Measurements from ENCODE around the gene TXNRD2. TPM values are rescaled to one million over a fixed set of nuclear protein-coding genes. Genes with fewer than 3 reads are reported as not detected.

Gene TXNRD2
- total RNA-seq, 1 experiment from 2014 or later, result 19.7 TPM

DNA sequence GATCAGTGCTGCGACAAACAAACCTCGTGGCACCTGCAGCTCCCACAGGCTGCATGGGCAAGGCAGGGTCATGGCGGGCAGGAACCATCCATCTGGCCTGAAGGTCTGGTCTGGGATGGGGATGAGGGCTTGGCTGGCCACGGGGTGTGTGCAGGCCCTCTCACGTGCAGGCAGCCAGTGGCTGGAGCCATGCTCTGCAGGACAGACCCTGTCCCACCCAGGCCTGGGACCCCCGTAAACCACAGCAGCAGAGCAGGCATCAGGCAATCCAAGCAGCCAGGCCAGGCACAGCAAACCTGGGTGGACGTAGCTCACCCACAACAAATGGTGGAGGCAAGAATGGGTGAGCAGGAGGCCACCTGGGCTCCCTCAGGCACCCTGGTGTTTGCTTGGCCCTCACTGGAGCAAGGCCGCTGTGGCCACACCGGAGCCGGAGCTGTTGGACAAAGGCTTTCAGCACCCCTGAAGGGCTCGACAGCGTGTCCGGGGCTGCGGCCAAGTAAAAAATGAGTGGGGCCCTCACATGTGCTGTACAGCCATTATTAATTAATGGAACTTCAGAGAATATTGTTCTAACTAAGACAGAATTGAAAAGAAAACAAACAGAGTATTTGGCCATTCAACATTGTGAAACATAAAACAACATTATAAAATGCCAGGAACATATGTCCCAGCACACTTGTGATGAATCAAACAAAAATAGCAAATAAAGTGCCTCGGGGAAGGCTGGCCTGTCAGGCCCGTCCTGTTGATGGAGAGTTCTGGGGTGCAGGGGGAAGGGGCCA is 63.0 kb downstream of the TXNRD2 start:
- CTCF ChIA-PET, result no interaction called here
- Histone ChIP-seq H3K79me2 (ENCODE audit: insufficient read depth, low read length) (no peaks in the 10 kb centered on the region), H3K4me1 (ENCODE audit: control insufficient read depth in 1 of 2, insufficient read depth in 2 of 2, low read length in 2 of 2) (peaks cover 23 to 34% of the 10 kb centered on the region in 2 experiments), H3K4me3 (replicated peaks in 1 of 2; ENCODE audit: low read depth in 1 of 2, low read length in 2 of 2) (no peak overlapping the region), H3K27me3 (ENCODE audit: insufficient read depth, low read length) (no peaks in the 10 kb centered on the region), H3K9me3 (ENCODE audit: control insufficient read depth in 1 of 2, insufficient read depth in 1 of 2, low read depth in 1 of 2, low read length in 2 of 2) (no peaks in the 10 kb centered on the region), H3K4me2 (ENCODE audit: low read length) (no peak overlapping the region), H3K9ac (ENCODE audit: low read length) (no peak overlapping the region), H3K27ac (ENCODE audit: low read depth, low read length) (no peak overlapping the region), H3K36me3 (ENCODE audit: control insufficient read depth in 1 of 2, insufficient read depth in 2 of 2, low read length in 2 of 2) (no peaks in the 10 kb centered on the region), H2AFZ (ENCODE audit: low read depth, low read length, poor library complexity, severe bottlenecking) (no peak overlapping the region), H4K20me1 (ENCODE audit: insufficient read depth) (no peaks in the 10 kb centered on the region), H3K9me2 (ENCODE audit: insufficient read depth) (no peaks in the 10 kb centered on the region)
- intact Hi-C loops (cut with micrococcal nuclease), result no loop called here
- DNase-seq (ENCODE audit: low read depth, low spot score), result no peak
- TF ChIP-seq EZH2phosphoT487 (IDR thresholded peaks at IDR 0.05; ENCODE audit: borderline replicate concordance) (no peak), EZH2 (IDR thresholded peaks at IDR 0.05) (no peak), TCF7L2 (IDR thresholded peaks at IDR 0.05; ENCODE audit: borderline replicate concordance, extremely low read depth, insufficient read depth, insufficient read length) (no peak), POLR2AphosphoS5 (IDR thresholded peaks at IDR 0.05; ENCODE audit: low read depth, low read length) (no peak), SIN3A (IDR thresholded peaks at IDR 0.05; ENCODE audit: low read depth) (no peak), SP1 (IDR thresholded peaks at IDR 0.05; ENCODE audit: low read depth) (no peak), CBX3 (IDR thresholded peaks at IDR 0.05; ENCODE audit: low read depth) (no peak), SRF (IDR thresholded peaks at IDR 0.05; ENCODE audit: low read depth) (no peak)
- TF ChIP-seq, protein P1, sequence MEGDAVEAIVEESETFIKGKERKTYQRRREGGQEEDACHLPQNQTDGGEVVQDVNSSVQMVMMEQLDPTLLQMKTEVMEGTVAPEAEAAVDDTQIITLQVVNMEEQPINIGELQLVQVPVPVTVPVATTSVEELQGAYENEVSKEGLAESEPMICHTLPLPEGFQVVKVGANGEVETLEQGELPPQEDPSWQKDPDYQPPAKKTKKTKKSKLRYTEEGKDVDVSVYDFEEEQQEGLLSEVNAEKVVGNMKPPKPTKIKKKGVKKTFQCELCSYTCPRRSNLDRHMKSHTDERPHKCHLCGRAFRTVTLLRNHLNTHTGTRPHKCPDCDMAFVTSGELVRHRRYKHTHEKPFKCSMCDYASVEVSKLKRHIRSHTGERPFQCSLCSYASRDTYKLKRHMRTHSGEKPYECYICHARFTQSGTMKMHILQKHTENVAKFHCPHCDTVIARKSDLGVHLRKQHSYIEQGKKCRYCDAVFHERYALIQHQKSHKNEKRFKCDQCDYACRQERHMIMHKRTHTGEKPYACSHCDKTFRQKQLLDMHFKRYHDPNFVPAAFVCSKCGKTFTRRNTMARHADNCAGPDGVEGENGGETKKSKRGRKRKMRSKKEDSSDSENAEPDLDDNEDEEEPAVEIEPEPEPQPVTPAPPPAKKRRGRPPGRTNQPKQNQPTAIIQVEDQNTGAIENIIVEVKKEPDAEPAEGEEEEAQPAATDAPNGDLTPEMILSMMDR (IDR thresholded peaks at IDR 0.05 in 2 of 3, conservative IDR thresholded peaks at IDR 0.05 in 1 of 3; ENCODE audit: borderline replicate concordance in 1 of 3, insufficient read depth in 1 of 3, low read depth in 2 of 3, low read length in 2 of 3), result no peak
- POLR2A ChIA-PET, result no interaction called here
- BruUV-seq (replicated peaks), result no TSS peak
- RAD21 ChIA-PET (ENCODE audit: low non-redundant PET in 1 of 2, low total read pairs in 2 of 2, uncharacterized antibody in 2 of 2, unreplicated experiment in 2 of 2), result no interaction called here
- ATAC-seq, result no peak

All from HCT116 (cell line).